Duodenal mucosa (tissue), 2 donors: ENCODE results near the gene ERI3.
A peak's percentile ranks its signal among the peaks of the same experiment; 100 is the strongest.

ENCODE experiments used
- H3K27ac ChIP-seq: one replicate; pipeline ENCODE4 v1.7.0; 2013; ENCODE audit warnings: low read depth, low read length
- H3K27me3 ChIP-seq, 2 donors: one replicate each; pipeline ENCODE4 v1.7.0; 2013; ENCODE audit warnings: low read length in 2 of 2, control low read depth in 1 of 2; ENCODE audit not compliant: insufficient read depth in 2 of 2, control insufficient read depth in 1 of 2
- H3K36me3 ChIP-seq, 2 donors: one replicate each; pipeline ENCODE4 v1.7.0; 2013; ENCODE audit warnings: low read length in 2 of 2, control low read depth in 1 of 2; ENCODE audit not compliant: insufficient read depth in 2 of 2, control insufficient read depth in 1 of 2
- H3K4me1 ChIP-seq, 2 donors: one replicate each; pipeline ENCODE4 v1.7.0; 2013; ENCODE audit warnings: low read length in 2 of 2, control low read depth in 1 of 2; ENCODE audit not compliant: insufficient read depth in 2 of 2, control insufficient read depth in 1 of 2
- H3K4me3 ChIP-seq, 2 donors: one replicate each; pipeline ENCODE4 v1.7.0; 2013; ENCODE audit warnings: low read length in 2 of 2, low read depth in 1 of 2
- H3K9ac ChIP-seq, 2 donors: one replicate each; pipeline ENCODE4 v1.7.0; 2013; ENCODE audit warnings: low read length in 2 of 2, low read depth in 1 of 2
- H3K9me3 ChIP-seq, 2 donors: one replicate each; pipeline ENCODE4 v1.7.0; 2013; ENCODE audit warnings: low read length in 2 of 2, control low read depth in 1 of 2; ENCODE audit not compliant: control insufficient read depth in 1 of 2

The ERI3 gene

DNA sequence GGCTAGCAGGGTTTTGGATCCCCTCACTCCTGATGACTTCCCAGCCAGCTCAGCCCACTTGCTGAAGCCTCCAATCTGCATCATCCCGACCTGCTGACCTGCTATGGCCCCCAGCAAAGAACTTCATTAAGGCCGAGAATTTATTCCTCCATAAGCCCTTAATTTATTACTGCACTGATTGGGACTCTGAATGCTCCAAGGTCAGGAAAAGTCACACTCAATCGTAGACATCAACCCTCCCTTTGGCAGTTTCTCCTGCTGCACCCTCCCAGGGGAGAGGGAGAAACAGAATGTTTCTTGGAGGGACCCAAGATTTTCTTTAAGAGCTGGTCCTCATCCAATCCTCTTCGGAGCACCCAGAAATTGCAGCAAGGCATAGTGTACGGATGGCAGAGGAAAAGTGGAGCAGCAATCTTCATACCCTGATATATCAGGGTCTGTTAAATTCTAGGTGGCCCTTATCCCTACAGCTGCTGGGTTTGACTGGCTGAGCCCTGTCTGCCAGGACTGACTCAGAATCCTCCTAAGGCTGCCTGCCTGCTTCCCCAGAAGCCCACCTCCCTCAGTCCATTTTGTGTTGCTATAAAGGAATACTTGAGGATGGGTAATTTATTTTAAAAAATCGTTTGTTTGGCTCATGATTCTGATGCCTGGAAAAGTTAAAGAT, 79.6 kb downstream of the ERI3 start:
- no peak overlapping the region for H3K9ac ChIP-seq

GRCh38 chr1:44273560-44274350, 81.3 kb downstream of the ERI3 start:
- Histone ChIP-seq H3K27ac (no peak overlapping the region), H3K9ac (no peak overlapping the region), H3K4me3 (no peak overlapping the region), H3K36me3 (no peaks in the 10 kb centered on the region), H3K27me3 (no peaks in the 10 kb centered on the region), H3K9me3 (no peaks in the 10 kb centered on the region), H3K4me1 (peaks cover 42 to 48% of the 10 kb centered on the region in 2 donors)

More for the DNA sequence above, 79.6 kb downstream of the ERI3 start:
- Histone ChIP-seq H3K4me3 (no peak overlapping the region), H3K9me3 (no peaks in the 10 kb centered on the region), H3K4me1 (peaks cover 27 to 31% of the 10 kb centered on the region in 2 donors), H3K36me3 (no peaks in the 10 kb centered on the region), H3K27me3 (no peaks in the 10 kb centered on the region), H3K27ac (no peak overlapping the region)

- H3K27me3 ChIP-seq: no peaks in the 10 kb centered on the region
- H3K27ac ChIP-seq: no peak overlapping the region
- peaks cover 49 to 56% of the 10 kb centered on the region in 2 donors for H3K4me1 ChIP-seq
- H3K9ac ChIP-seq: no peak overlapping the region
- H3K9me3 ChIP-seq: no peaks in the 10 kb centered on the region
- H3K36me3 ChIP-seq: no peaks in the 10 kb centered on the region
- no peak overlapping the region for H3K4me3 ChIP-seq
Observed at GRCh38 chr1:44272992-44273391, 82.1 kb downstream of the ERI3 start.

DNA sequence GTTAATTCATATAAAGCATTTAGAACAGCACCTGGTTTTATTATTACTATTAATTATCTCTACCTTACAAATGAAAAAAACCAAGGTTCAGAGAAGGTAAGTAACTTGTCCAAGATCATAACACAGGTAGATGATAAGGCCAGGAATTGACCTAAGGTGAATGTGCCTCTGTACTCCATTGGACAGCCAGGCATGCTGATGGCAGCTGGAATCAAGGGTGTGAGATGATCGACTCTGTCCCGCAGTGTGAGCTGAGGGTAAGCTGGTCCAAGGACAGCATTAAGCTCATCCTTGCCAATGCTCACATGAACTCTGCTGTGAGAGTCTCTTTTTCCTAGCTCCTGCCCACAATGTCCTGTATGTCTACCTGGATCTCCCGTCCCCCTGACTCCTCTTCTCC, 83.4 kb downstream of the ERI3 start:
- H3K4me1 ChIP-seq: peaks cover 61 to 67% of the 10 kb centered on the region in 2 donors
- no peak overlapping the region for H3K9ac ChIP-seq
- H3K36me3 ChIP-seq: no peaks in the 10 kb centered on the region
- no peak overlapping the region for H3K4me3 ChIP-seq
- H3K9me3 ChIP-seq: no peaks in the 10 kb centered on the region
- H3K27ac ChIP-seq: no peak overlapping the region
- no peaks in the 10 kb centered on the region for H3K27me3 ChIP-seq

DNA sequence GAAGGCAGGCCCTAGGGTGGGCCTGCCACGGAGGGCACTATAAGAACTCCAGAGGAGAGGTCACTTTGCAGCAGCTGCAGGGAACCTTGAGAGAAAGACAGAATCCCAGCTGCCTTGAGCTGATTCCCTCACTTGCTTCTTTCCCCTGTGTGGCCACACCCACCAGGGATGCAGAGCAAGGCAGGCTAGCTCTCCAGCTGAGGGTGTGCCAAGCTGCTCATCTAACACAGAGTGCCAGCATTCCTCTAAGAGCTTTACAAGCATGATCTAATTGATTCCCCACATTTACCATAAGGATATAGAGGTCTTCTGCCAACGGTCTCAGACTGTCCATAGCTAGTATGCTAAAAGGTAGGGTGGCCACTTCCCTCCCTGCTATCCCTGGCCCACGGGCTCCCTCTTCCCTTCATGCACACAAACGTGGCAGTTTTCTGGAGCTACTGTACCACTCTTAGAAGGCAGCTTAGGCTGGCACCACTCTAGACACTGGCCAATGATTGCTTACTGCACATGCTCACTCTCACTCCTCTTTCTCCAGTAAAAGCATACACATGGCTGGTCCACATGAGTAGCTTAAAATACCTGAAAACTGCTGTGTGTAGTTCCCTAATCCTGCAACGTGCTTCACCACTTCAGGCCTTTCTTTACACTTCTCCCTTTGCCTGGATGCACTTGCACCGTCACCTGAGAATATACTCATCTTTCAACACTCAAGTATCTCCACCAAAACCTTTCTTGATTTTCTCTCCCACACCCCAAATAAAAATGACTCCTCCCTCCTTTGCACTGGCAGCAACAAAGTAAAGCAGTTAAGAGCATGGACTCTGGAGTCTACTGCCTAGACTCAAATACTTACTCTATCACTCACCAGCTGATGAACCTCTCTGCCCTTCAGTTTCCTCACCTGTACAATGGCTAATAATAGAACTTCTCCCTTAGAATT, 84.1 kb downstream of the ERI3 start:
- Histone ChIP-seq H3K36me3 (no peaks in the 10 kb centered on the region), H3K9ac (no peak overlapping the region), H3K27ac (no peak overlapping the region), H3K27me3 (no peaks in the 10 kb centered on the region), H3K9me3 (no peaks in the 10 kb centered on the region), H3K4me3 (no peak overlapping the region), H3K4me1 (peaks cover 68 to 74% of the 10 kb centered on the region in 2 donors)

GRCh38 chr1:44268054-44268453, 87.0 kb downstream of the ERI3 start:
- Histone ChIP-seq H3K27me3 (no peaks in the 10 kb centered on the region), H3K27ac (no peak overlapping the region), H3K9me3 (no peaks in the 10 kb centered on the region), H3K4me3 (no peak overlapping the region), H3K9ac (no peak overlapping the region), H3K36me3 (no peaks in the 10 kb centered on the region), H3K4me1 (peaks cover 73 to 90% of the 10 kb centered on the region in 2 donors)

- Histone ChIP-seq H3K4me1 (peaks cover 76 to 93% of the 10 kb centered on the region in 2 donors), H3K27ac (no peak overlapping the region), H3K9me3 (no peaks in the 10 kb centered on the region), H3K4me3 (no peak overlapping the region), H3K27me3 (no peaks in the 10 kb centered on the region), H3K9ac (no peak overlapping the region), H3K36me3 (no peaks in the 10 kb centered on the region)
Observed at GRCh38 chr1:44267438-44267837, 87.6 kb downstream of the ERI3 start.

GRCh38 chr1:44266400-44267344, 88.4 kb downstream of the ERI3 start:
- Histone ChIP-seq H3K36me3 (no peaks in the 10 kb centered on the region), H3K27ac (no peak overlapping the region), H3K9me3 (no peaks in the 10 kb centered on the region), H3K27me3 (no peaks in the 10 kb centered on the region), H3K4me3 (peak overlapping the region in 1 of 2 donors; percentile 9), H3K4me1 (peaks cover 75 to 94% of the 10 kb centered on the region in 2 donors), H3K9ac (no peak overlapping the region)

GRCh38 chr1:44265656-44266358, 89.2 kb downstream of the ERI3 start:
- Histone ChIP-seq H3K9ac (no peak overlapping the region), H3K4me3 (peak overlapping the region in 1 of 2 donors; percentile 9), H3K27me3 (no peaks in the 10 kb centered on the region), H3K27ac (no peak overlapping the region), H3K36me3 (no peaks in the 10 kb centered on the region), H3K9me3 (no peaks in the 10 kb centered on the region), H3K4me1 (peaks cover 76 to 94% of the 10 kb centered on the region in 2 donors)
